Erythroblast (primary cell): Measurements from ENCODE around the gene SETD6.

Source experiments
- GATA1 ChIP-seq: IDR thresholded peaks from 2 replicates; pipeline ENCODE4 v1.6.1; 2011; ENCODE audit warnings: low read depth, mild to moderate bottlenecking, control low read depth, low read length, moderate library complexity
- POLR2A ChIP-seq: IDR thresholded peaks from 2 replicates; pipeline ENCODE4 v1.6.1; 2011; ENCODE audit warnings: mild to moderate bottlenecking, low read length

- TF ChIP-seq POLR2A, result no peak
- TF ChIP-seq GATA1, result no peak
These were observed 16.2 kb upstream of the SETD6 start for GRCh38 chr16:58499092-58499511.
